Mesothelial cell of epicardium (in vitro differentiated cells): ENCODE measurements around the gene RAD51C. TPM values are rescaled to one million over a fixed set of nuclear protein-coding genes. Genes with fewer than 3 reads are reported as not detected.

Experiments used
- DNase-seq, 2 experiments: peaks; one replicate each; pipeline ENCODE4 v3.0.0; 2021; ENCODE audit warnings: low spot score in 2 of 2; ENCODE audit not compliant: unreplicated experiment in 2 of 2
- H3K27ac Mint-ChIP-seq: 2 replicates; pipeline ENCODE4 v1.8.0; 2021; ENCODE audit warnings: mixed read lengths
- H3K27me3 Mint-ChIP-seq: 2 replicates; pipeline ENCODE4 v1.8.0; 2021; ENCODE audit warnings: low read depth, mixed read lengths
- H3K36me3 Mint-ChIP-seq: 2 replicates; pipeline ENCODE4 v1.8.0; 2021; ENCODE audit warnings: mixed read lengths
- H3K4me1 Mint-ChIP-seq: 2 replicates; pipeline ENCODE4 v1.8.0; 2021; ENCODE audit warnings: mixed read lengths
- H3K4me3 Mint-ChIP-seq: 2 replicates; pipeline ENCODE4 v1.8.0; 2021; ENCODE audit warnings: mild to moderate bottlenecking, moderate library complexity, mixed read lengths
- H3K9me3 Mint-ChIP-seq: 2 replicates; pipeline ENCODE4 v1.8.0; 2021; ENCODE audit warnings: mixed read lengths
- total RNA-seq: library from RNA; stranded (reverse); gene quantifications from 3 replicates; pipeline ENCODE4 v1.2.1, GENCODE V29; 2021
- TF ChIP-seq, protein P1 (sequence below): fragments of 200-600 bp; sonication (generic); IDR thresholded peaks from one replicate; pipeline ENCODE4 v1.5.0; 2021; ENCODE audit warnings: antibody characterized with exemption; ENCODE audit not compliant: unreplicated experiment

RAD51C gene
- total RNA-seq, 1 donor from 2014 or later = 31.7 TPM

DNA sequence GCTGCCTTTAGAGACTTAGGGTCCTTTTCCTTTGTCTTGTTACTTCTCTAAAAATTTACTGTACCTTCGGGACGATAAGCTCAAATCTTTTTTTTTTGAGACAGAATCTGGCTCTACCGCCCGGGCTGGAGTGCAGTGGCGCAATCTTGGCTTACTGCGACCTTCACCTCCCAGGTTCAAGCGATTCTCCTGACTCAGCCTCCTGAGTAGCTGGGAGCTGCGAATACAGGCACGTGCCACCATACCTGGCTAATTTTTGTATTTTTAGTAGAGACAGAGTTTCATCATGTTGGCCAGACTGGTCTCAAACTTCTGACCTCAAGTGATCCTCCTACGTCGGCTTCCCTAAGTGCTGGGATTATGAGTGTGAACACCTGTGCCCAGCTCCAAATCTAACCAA lies 7.4 kb downstream of the RAD51C start:
- peaks cover 4% of the 10 kb centered on the region for H3K9me3 Mint-ChIP-seq
- H3K27me3 Mint-ChIP-seq = no peaks in the 10 kb centered on the region
- no peak for DNase-seq
- TF ChIP-seq, protein P1, sequence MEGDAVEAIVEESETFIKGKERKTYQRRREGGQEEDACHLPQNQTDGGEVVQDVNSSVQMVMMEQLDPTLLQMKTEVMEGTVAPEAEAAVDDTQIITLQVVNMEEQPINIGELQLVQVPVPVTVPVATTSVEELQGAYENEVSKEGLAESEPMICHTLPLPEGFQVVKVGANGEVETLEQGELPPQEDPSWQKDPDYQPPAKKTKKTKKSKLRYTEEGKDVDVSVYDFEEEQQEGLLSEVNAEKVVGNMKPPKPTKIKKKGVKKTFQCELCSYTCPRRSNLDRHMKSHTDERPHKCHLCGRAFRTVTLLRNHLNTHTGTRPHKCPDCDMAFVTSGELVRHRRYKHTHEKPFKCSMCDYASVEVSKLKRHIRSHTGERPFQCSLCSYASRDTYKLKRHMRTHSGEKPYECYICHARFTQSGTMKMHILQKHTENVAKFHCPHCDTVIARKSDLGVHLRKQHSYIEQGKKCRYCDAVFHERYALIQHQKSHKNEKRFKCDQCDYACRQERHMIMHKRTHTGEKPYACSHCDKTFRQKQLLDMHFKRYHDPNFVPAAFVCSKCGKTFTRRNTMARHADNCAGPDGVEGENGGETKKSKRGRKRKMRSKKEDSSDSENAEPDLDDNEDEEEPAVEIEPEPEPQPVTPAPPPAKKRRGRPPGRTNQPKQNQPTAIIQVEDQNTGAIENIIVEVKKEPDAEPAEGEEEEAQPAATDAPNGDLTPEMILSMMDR = no peak
- no peak overlapping the region for H3K4me3 Mint-ChIP-seq
- peaks cover 4% of the 10 kb centered on the region for H3K4me1 Mint-ChIP-seq
- H3K36me3 Mint-ChIP-seq = peaks cover 21% of the 10 kb centered on the region
- H3K27ac Mint-ChIP-seq = no peak overlapping the region

DNA sequence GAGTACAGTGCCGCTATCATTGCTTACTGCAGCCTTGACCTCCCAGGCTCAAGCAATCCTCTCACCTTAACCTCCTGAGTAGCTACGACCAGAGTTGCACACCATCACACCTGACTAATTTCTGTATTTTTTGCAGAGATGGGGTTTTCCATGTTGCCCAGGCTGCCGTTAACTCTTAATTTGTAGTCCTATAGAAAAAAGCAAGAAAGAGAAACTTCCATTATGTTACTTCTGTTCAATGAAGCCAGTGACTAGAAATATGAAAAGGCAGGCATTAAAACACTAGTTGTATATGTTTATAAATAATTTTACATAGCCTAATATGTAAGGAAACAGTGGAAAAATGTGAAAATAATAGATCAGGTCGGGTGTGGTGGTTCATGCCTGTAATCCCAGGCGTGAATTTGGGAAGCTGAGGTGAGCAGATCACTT lies 9.7 kb downstream of the RAD51C start:
- no peak overlapping the region for H3K4me3 Mint-ChIP-seq
- peaks cover 3% of the 10 kb centered on the region for H3K4me1 Mint-ChIP-seq
- no peaks in the 10 kb centered on the region for H3K27me3 Mint-ChIP-seq
- peaks cover 4% of the 10 kb centered on the region for H3K9me3 Mint-ChIP-seq
- peaks cover 26% of the 10 kb centered on the region for H3K36me3 Mint-ChIP-seq
- TF ChIP-seq, protein P1 = no peak
- H3K27ac Mint-ChIP-seq = no peak overlapping the region
- DNase-seq = no peak

DNA sequence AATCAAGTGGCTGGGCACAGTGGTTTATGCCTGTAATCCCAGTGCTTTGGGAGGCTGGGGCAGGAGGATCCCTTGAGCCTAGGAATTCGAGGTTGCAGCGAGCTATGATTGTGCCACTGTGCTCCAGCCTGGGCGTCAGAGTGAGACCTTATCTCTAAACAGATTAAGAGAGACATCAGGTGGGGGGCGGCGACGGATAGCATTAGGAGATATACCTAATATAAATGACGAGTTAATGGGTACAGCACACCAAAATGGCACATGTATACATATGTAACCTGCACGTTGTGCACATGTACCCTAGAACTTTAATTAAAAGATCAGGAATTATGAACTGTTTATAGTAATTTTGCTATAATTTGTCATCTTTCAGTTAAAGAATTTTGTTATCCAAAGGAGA lies 10.3 kb downstream of the RAD51C start:
- H3K9me3 Mint-ChIP-seq = peaks cover 4% of the 10 kb centered on the region
- H3K36me3 Mint-ChIP-seq = peaks cover 26% of the 10 kb centered on the region
- H3K27me3 Mint-ChIP-seq = no peaks in the 10 kb centered on the region
- no peak for DNase-seq
- TF ChIP-seq, protein P1 = no peak
- H3K4me3 Mint-ChIP-seq = no peak overlapping the region
- H3K27ac Mint-ChIP-seq = no peak overlapping the region
- H3K4me1 Mint-ChIP-seq = peaks cover 3% of the 10 kb centered on the region

DNA sequence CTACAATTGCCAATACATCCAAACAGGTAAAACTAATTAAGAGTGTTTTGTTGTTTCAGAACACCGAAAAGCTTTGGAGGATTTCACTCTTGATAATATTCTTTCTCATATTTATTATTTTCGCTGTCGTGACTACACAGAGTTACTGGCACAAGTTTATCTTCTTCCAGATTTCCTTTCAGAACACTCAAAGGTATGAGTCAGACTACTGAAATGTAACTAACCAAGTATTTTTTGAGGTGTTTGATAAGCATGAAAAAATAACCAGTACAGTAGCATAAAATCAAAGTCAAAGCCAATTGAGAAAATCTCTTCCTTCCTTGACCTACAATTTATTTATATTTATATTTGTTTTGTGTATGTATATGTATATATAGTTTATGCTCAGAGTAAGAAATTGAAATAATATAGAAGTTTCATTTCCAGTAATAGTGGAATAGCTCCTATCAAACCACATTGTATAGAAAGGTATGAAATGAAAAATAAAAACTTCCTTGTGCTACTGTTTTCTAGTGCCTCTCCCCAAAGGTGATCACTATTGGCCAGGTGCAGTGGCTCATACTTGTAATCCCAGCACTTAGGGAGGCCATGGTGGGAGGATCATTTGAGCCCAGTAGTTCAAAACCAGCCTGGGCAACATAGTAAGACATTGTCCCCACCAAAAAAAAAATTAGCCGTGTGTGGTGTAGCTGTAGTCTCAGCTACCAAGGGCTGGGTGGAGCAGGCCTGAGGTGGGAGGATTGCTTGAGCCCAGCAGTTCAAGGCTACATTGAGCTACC lies 10.9 kb downstream of the RAD51C start:
- no peak for DNase-seq
- no peak overlapping the region for H3K4me3 Mint-ChIP-seq
- no peak overlapping the region for H3K27ac Mint-ChIP-seq
- peaks cover 4% of the 10 kb centered on the region for H3K9me3 Mint-ChIP-seq
- H3K36me3 Mint-ChIP-seq = peaks cover 26% of the 10 kb centered on the region
- TF ChIP-seq, protein P1 = no peak
- peaks cover 3% of the 10 kb centered on the region for H3K4me1 Mint-ChIP-seq
- H3K27me3 Mint-ChIP-seq = no peaks in the 10 kb centered on the region

DNA sequence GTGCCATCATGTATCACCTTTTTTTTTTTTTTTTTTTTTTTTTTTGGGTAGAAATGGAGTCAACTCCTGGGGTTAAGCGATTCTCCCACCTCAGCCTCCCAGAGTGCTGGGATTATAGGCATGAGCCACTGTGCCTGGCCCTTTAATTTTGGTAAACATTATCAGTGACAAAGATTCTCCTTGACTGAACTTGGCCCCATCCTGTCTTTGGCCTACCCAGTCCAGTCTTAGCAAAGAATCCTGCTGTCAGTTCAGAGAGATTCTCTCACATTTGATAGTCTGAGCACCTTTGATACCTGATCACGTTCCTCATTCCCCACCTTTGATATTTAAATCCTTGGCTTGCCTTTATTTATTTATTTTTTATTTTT lies 11.5 kb downstream of the RAD51C start:
- Mint-ChIP-seq H3K4me3 (no peak overlapping the region), H3K9me3 (peaks cover 4% of the 10 kb centered on the region), H3K27ac (no peak overlapping the region), H3K27me3 (no peaks in the 10 kb centered on the region), H3K4me1 (peaks cover 3% of the 10 kb centered on the region), H3K36me3 (peaks cover 26% of the 10 kb centered on the region)
- DNase-seq = no peak
- TF ChIP-seq, protein P1 = no peak
